GM23338 (cell line): ENCODE results near the gene CEACAM18. TPM values are rescaled to one million over a fixed set of nuclear protein-coding genes. Genes with fewer than 3 reads are reported as not detected.

ENCODE experiments used
- ATAC-seq: fragments of 200-7000 bp; cut with Tn5 transposase; 3 replicates; pipeline ENCODE4 v1.9.1; 2020
- DNase-seq: peaks from one replicate; pipeline ENCODE4 v3.0.0-alpha.2; 2015; ENCODE audit warnings: low spot score
- H2AFZ ChIP-seq: fragments of 200-600 bp; sonication (generic); 2 replicates; pipeline ENCODE4 v1.8.0; 2016; ENCODE audit warnings: antibody characterized with exemption, mild to moderate bottlenecking, moderate library complexity
- H3F3A ChIP-seq: fragments of 200-600 bp; sonication (generic); replicated peaks from 2 replicates; pipeline ENCODE4 v1.8.0; 2017; ENCODE audit warnings: antibody characterized with exemption, mixed run types, low read depth
- H3K27ac ChIP-seq: fragments of 200-600 bp; sonication (generic); 2 replicates; pipeline ENCODE4 v1.6.1; 2016; ENCODE audit warnings: low read depth
- H3K27me3 ChIP-seq: fragments of 200-600 bp; sonication (generic); 2 replicates; pipeline ENCODE4 v1.8.0; 2016; ENCODE audit warnings: mild to moderate bottlenecking, mixed run types, moderate library complexity; ENCODE audit not compliant: insufficient read depth
- H3K36me3 ChIP-seq: fragments of 200-600 bp; sonication (generic); 2 replicates; pipeline ENCODE4 v1.8.0; 2016; ENCODE audit warnings: mild to moderate bottlenecking; ENCODE audit not compliant: insufficient read depth
- H3K4me1 ChIP-seq: fragments of 200-600 bp; sonication (generic); 2 replicates; pipeline ENCODE4 v1.8.0; 2016; ENCODE audit warnings: mild to moderate bottlenecking, moderate library complexity; ENCODE audit not compliant: insufficient read depth
- H3K4me2 ChIP-seq: fragments of 200-600 bp; sonication (generic); 2 replicates; pipeline ENCODE4 v1.7.1; 2017; ENCODE audit warnings: mixed run types
- H3K4me3 ChIP-seq: fragments of 200-600 bp; sonication (generic); 2 replicates; pipeline ENCODE4 v1.6.1; 2016; ENCODE audit warnings: mixed run types
- H3K79me2 ChIP-seq: fragments of 200-600 bp; sonication (generic); replicated peaks from 2 replicates; pipeline ENCODE4 v1.8.0; 2017; ENCODE audit warnings: mild to moderate bottlenecking; ENCODE audit not compliant: insufficient read depth
- H3K9me2 ChIP-seq: fragments of 200-600 bp; sonication (generic); 2 replicates; pipeline ENCODE4 v1.8.0; 2017; ENCODE audit not compliant: insufficient read depth
- H4K20me1 ChIP-seq: fragments of 200-600 bp; sonication (generic); replicated peaks from 2 replicates; pipeline ENCODE4 v1.8.0; 2017; ENCODE audit warnings: mild to moderate bottlenecking; ENCODE audit not compliant: insufficient read depth
- H3K27ac Mint-ChIP-seq: 2 replicates; pipeline ENCODE4 v1.8.0; 2020; ENCODE audit warnings: inconsistent platforms, mild to moderate bottlenecking, moderate library complexity, mixed read lengths
- H3K27me3 Mint-ChIP-seq: 3 replicates; pipeline ENCODE4 v1.8.0; 2022; ENCODE audit warnings: low read depth, mild to moderate bottlenecking, moderate library complexity, mixed read lengths, inconsistent platforms; ENCODE audit not compliant: insufficient read depth, poor library complexity
- H3K36me3 Mint-ChIP-seq: 3 replicates; pipeline ENCODE4 v1.8.0; 2021; ENCODE audit warnings: low read depth, mild to moderate bottlenecking, inconsistent platforms, moderate library complexity, mixed read lengths
- H3K4me1 Mint-ChIP-seq: 3 replicates; pipeline ENCODE4 v1.8.0; 2020; ENCODE audit warnings: mild to moderate bottlenecking, inconsistent platforms, mixed read lengths
- H3K4me3 Mint-ChIP-seq: 3 replicates; pipeline ENCODE4 v1.8.0; 2021; ENCODE audit warnings: moderate library complexity, mild to moderate bottlenecking, inconsistent platforms, mixed read lengths
- H3K9me3 Mint-ChIP-seq: 3 replicates; pipeline ENCODE4 v1.8.0; 2020; ENCODE audit warnings: moderate library complexity, mild to moderate bottlenecking, inconsistent platforms, mixed read lengths
- ETS1 ChIP-seq: IDR thresholded peaks from 2 replicates; pipeline ENCODE4 v1.6.1; 2016; ENCODE audit warnings: antibody characterized with exemption
- NANOG ChIP-seq: IDR thresholded peaks from 2 replicates; pipeline ENCODE4 v1.6.1; 2016; ENCODE audit warnings: antibody characterized with exemption, borderline replicate concordance
- POLR2AphosphoS5 ChIP-seq: IDR thresholded peaks from 2 replicates; pipeline ENCODE4 v1.6.1; 2016; ENCODE audit warnings: antibody characterized with exemption, low read depth
- STAT1 ChIP-seq: IDR thresholded peaks from one replicate; pipeline ENCODE4 v1.6.1; 2016; ENCODE audit warnings: antibody characterized with exemption; ENCODE audit not compliant: unreplicated experiment
- polyA plus RNA-seq: library from polyadenylated mRNA; unstranded; fragments of >200 nt; fragmentation: Nextera tagmentation; extraction: Ambion mirVana; gene quantifications from 2 replicates; pipeline ENCODE4 v1.2.1, GENCODE V29; 2016
- total RNA-seq: library from RNA; depleted of rRNA; stranded (reverse); fragments of >200 nt; shearing (Covaris generic); gene quantifications from 2 replicates; pipeline ENCODE4 v1.2.3, GENCODE V29; 2014
- TF ChIP-seq, protein P1 (sequence below): fragments of 250-450 bp; sonication (Bioruptor Pico); IDR thresholded peaks from 2 replicates; pipeline ENCODE4 v1.5.0; 2020; ENCODE audit warnings: mild to moderate bottlenecking, moderate library complexity
- TF ChIP-seq, protein P2 (sequence below), 2 experiments: fragments of 200-600 bp in 1 of 2; sonication (generic) in 1 of 2; conservative IDR thresholded peaks; 2 replicates each; pipeline versions ENCODE4 v1.5.1 to v1.6.1; 2016 to 2017; ENCODE audit warnings: antibody characterized with exemption in 2 of 2, low read depth in 2 of 2, mild to moderate bottlenecking in 2 of 2, moderate library complexity in 1 of 2

Gene CEACAM18
- total and polyA plus RNA-seq, 2 experiments from 2014 or later = not detected

DNA sequence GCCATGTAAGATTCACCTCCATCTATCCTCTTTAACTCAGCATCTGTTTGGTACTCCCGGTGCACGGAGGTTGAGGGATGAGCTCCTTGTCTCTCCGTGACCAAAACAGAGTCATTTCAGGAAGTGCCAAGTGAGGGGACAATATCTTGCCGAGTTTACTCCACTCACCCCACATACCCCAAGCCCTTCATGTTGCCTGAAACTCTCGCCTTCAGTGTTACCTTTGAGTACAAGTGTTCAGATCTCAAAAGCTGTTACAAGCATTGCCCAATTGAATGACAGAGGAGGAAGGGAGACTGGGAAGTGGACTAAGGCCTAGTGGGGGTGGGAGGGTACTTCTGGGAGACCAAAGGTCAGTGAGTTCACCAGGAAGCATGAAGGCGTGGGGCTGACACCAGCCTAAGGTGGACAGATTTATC lies 29.3 kb downstream of the CEACAM18 start:
- Mint-ChIP-seq H3K9me3 (peaks cover 97% of the 10 kb centered on the region), H3K4me3 (no peak overlapping the region), H3K27me3 (peaks cover 4% of the 10 kb centered on the region), H3K27ac (no peak overlapping the region), H3K36me3 (peaks cover 21% of the 10 kb centered on the region), H3K4me1 (no peaks in the 10 kb centered on the region)
- no peak for DNase-seq
- no peaks in the 10 kb centered on the region for H3K4me1 ChIP-seq
- no peaks in the 10 kb centered on the region for H3K79me2 ChIP-seq
- ATAC-seq = no peak
- H3K27ac ChIP-seq = no peak overlapping the region
- no peak overlapping the region for H3K4me2 ChIP-seq
- no peak for TF ChIP-seq ETS1
- TF ChIP-seq NANOG = no peak
- TF ChIP-seq, protein P1, sequence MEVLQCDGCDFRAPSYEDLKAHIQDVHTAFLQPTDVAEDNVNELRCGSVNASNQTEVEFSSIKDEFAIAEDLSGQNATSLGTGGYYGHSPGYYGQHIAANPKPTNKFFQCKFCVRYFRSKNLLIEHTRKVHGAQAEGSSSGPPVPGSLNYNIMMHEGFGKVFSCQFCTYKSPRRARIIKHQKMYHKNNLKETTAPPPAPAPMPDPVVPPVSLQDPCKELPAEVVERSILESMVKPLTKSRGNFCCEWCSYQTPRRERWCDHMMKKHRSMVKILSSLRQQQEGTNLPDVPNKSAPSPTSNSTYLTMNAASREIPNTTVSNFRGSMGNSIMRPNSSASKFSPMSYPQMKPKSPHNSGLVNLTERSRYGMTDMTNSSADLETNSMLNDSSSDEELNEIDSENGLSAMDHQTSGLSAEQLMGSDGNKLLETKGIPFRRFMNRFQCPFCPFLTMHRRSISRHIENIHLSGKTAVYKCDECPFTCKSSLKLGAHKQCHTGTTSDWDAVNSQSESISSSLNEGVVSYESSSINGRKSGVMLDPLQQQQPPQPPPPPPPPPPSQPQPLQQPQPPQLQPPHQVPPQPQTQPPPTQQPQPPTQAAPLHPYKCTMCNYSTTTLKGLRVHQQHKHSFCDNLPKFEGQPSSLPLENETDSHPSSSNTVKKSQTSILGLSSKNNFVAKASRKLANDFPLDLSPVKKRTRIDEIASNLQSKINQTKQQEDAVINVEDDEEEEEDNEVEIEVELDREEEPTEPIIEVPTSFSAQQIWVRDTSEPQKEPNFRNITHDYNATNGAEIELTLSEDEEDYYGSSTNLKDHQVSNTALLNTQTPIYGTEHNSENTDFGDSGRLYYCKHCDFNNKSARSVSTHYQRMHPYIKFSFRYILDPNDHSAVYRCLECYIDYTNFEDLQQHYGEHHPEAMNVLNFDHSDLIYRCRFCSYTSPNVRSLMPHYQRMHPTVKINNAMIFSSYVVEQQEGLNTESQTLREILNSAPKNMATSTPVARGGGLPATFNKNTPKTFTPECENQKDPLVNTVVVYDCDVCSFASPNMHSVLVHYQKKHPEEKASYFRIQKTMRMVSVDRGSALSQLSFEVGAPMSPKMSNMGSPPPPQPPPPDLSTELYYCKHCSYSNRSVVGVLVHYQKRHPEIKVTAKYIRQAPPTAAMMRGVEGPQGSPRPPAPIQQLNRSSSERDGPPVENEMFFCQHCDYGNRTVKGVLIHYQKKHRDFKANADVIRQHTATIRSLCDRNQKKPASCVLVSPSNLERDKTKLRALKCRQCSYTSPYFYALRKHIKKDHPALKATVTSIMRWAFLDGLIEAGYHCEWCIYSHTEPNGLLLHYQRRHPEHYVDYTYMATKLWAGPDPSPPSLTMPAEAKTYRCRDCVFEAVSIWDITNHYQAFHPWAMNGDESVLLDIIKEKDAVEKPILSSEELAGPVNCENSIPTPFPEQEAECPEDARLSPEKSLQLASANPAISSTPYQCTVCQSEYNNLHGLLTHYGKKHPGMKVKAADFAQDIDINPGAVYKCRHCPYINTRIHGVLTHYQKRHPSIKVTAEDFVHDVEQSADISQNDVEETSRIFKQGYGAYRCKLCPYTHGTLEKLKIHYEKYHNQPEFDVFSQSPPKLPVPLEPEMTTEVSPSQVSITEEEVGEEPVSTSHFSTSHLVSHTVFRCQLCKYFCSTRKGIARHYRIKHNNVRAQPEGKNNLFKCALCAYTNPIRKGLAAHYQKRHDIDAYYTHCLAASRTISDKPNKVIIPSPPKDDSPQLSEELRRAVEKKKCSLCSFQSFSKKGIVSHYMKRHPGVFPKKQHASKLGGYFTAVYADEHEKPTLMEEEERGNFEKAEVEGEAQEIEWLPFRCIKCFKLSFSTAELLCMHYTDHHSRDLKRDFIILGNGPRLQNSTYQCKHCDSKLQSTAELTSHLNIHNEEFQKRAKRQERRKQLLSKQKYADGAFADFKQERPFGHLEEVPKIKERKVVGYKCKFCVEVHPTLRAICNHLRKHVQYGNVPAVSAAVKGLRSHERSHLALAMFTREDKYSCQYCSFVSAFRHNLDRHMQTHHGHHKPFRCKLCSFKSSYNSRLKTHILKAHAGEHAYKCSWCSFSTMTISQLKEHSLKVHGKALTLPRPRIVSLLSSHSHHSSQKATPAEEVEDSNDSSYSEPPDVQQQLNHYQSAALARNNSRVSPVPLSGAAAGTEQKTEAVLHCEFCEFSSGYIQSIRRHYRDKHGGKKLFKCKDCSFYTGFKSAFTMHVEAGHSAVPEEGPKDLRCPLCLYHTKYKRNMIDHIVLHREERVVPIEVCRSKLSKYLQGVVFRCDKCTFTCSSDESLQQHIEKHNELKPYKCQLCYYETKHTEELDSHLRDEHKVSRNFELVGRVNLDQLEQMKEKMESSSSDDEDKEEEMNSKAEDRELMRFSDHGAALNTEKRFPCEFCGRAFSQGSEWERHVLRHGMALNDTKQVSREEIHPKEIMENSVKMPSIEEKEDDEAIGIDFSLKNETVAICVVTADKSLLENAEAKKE (CRISPR knock-in tag) = no peak
- H3K36me3 ChIP-seq = no peaks in the 10 kb centered on the region
- H3K27me3 ChIP-seq = no peaks in the 10 kb centered on the region
- no peaks in the 10 kb centered on the region for H3F3A ChIP-seq
- H2AFZ ChIP-seq = no peak overlapping the region
- no peak overlapping the region for H3K4me3 ChIP-seq
- H4K20me1 ChIP-seq = no peaks in the 10 kb centered on the region
- H3K9me2 ChIP-seq = no peaks in the 10 kb centered on the region

GRCh38 chr19:51508059-51508733 lies 29.9 kb downstream of the CEACAM18 start:
- Histone ChIP-seq H3K9me2 (no peaks in the 10 kb centered on the region), H3K79me2 (no peaks in the 10 kb centered on the region), H4K20me1 (no peaks in the 10 kb centered on the region), H3K36me3 (no peaks in the 10 kb centered on the region), H3K27me3 (no peaks in the 10 kb centered on the region), H3K27ac (no peak overlapping the region), H2AFZ (no peak overlapping the region), H3K4me1 (no peaks in the 10 kb centered on the region), H3K4me3 (no peak overlapping the region), H3F3A (no peaks in the 10 kb centered on the region), H3K4me2 (no peak overlapping the region)
- no peaks in the 10 kb centered on the region for H3K4me1 Mint-ChIP-seq
- DNase-seq (no peak), ATAC-seq (no peak)
- H3K36me3 Mint-ChIP-seq = peaks cover 15% of the 10 kb centered on the region
- TF ChIP-seq POLR2AphosphoS5 (no peak), STAT1 (no peak)
- TF ChIP-seq, protein P2, sequence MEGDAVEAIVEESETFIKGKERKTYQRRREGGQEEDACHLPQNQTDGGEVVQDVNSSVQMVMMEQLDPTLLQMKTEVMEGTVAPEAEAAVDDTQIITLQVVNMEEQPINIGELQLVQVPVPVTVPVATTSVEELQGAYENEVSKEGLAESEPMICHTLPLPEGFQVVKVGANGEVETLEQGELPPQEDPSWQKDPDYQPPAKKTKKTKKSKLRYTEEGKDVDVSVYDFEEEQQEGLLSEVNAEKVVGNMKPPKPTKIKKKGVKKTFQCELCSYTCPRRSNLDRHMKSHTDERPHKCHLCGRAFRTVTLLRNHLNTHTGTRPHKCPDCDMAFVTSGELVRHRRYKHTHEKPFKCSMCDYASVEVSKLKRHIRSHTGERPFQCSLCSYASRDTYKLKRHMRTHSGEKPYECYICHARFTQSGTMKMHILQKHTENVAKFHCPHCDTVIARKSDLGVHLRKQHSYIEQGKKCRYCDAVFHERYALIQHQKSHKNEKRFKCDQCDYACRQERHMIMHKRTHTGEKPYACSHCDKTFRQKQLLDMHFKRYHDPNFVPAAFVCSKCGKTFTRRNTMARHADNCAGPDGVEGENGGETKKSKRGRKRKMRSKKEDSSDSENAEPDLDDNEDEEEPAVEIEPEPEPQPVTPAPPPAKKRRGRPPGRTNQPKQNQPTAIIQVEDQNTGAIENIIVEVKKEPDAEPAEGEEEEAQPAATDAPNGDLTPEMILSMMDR (conservative IDR thresholded peaks at IDR 0.05; ENCODE audit: low read depth in 2 of 2) = no peak
- peaks cover 4% of the 10 kb centered on the region for H3K27me3 Mint-ChIP-seq
- H3K9me3 Mint-ChIP-seq = peaks cover 94% of the 10 kb centered on the region
- H3K4me3 Mint-ChIP-seq = no peak overlapping the region
- no peak overlapping the region for H3K27ac Mint-ChIP-seq
